ENCODE results near the gene VILL. TPM values are rescaled to one million over a fixed set of nuclear protein-coding genes. Genes with fewer than 3 reads are reported as not detected.

The VILL gene
- total and polyA plus RNA-seq, 10 of the 15 experiments (the other 5 are each of a cell fraction or from before 2014, with no cell fraction given) = 0.15 to 5.4 (median 2.1) TPM; not detected in 1

- no peak for TF ChIP-seq SP1 (IDR thresholded peaks at IDR 0.05; ENCODE audit: low read depth, low read length)
Measured at GRCh38 chr3:37964146-37964545, 26.4 kb upstream of the VILL start (continued).

DNA sequence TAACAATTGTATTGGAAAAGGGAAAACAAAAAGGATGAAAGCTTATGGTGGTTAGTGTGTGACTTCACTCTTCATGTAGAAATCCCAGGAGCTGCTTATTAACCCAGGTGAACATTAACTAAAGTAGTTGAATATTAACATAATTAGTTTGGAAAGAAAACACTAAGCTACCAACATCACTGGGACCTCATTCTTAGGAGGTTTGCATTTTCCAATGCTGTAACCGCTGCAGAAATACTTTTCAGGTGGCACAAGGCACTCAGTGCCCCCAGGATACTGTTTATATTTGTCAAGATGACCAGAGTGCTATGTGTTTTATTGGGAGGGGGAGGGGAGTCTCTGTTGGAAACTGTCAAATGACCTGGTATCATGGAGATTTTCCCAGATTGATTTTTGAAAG, 25.9 kb upstream of the VILL start:
- BruUV-seq (replicated peaks) = no TSS peak
- 0% methylated on average over 1 of the region's 1 CpG for WGBS (ENCODE audit: insufficient coverage, insufficient replicate concordance, low lambda C conversion rate, missing lambda C conversion rate)
- Histone ChIP-seq H3K4me3 (no peak overlapping the region), H3K79me2 (ENCODE audit: control insufficient read depth, insufficient read depth, low read length) (no peaks in the 10 kb centered on the region), H3K36me3 (ENCODE audit: control insufficient read depth in 2 of 2, insufficient read depth in 2 of 2, low read length in 1 of 2) (no peaks in the 10 kb centered on the region), H3K4me2 (ENCODE audit: control insufficient read depth, insufficient read depth) (no peak overlapping the region), H3K27ac (ENCODE audit: control insufficient read depth, insufficient read depth) (no peak overlapping the region), H2AFZ (ENCODE audit: control insufficient read depth, low read depth, low read length) (no peak overlapping the region), H3K27me3 (replicated peaks in 1 of 2; ENCODE audit: control insufficient read depth in 2 of 2, insufficient read depth in 2 of 2, low read length in 1 of 2) (no peaks in the 10 kb centered on the region), H3K9ac (ENCODE audit: control insufficient read depth, insufficient read depth, low read length) (no peak overlapping the region), H4K20me1 (ENCODE audit: control insufficient read depth, insufficient read depth) (no peaks in the 10 kb centered on the region), H3K4me1 (ENCODE audit: control insufficient read depth, insufficient read depth, low read length) (no peaks in the 10 kb centered on the region), H3K9me3 (replicated peaks; ENCODE audit: control insufficient read depth, insufficient read depth, low read length) (no peaks in the 10 kb centered on the region)
- CTCF ChIA-PET = interaction anchor here (1.0 to 5.5 kb wide), 6 partner anchors 9 to 1035 kb away, joined by 3 to 41 read pairs (median 14); no protein-coding TSS in a partner anchor
- in situ Hi-C loops (cut with MboI) (loop anchor here (5.0 kb wide), 1 partner anchor 107 kb away; no protein-coding TSS in a partner anchor), intact Hi-C loops (cut with micrococcal nuclease; ENCODE audit: unreplicated experiment) (no loop called here)
- POLR2A ChIA-PET = interaction anchor here (0.6 kb wide), 1 partner anchor 82 kb away, joined by 3 read pairs; no protein-coding TSS in a partner anchor
- RAD21 ChIA-PET (ENCODE audit: unreplicated experiment) = interaction anchor here (1.0 to 7.4 kb wide), 3 partner anchors 65 to 111 kb away, joined by 3 to 111 read pairs (median 4); no protein-coding TSS in a partner anchor
- no peak for ATAC-seq
- FAIRE-seq = no peak
- DNase-seq (ENCODE audit: low read depth, low spot score) = no peak
- TF ChIP-seq NFXL1 (IDR thresholded peaks at IDR 0.05; ENCODE audit: borderline replicate concordance) (no peak), ELK1 (IDR thresholded peaks at IDR 0.05; ENCODE audit: low read depth, low read length) (no peak), GATAD2B (conservative IDR thresholded peaks at IDR 0.05; ENCODE audit: low read depth) (no peak), FOS (IDR thresholded peaks at IDR 0.05; ENCODE audit: borderline replicate concordance, extremely low read depth, insufficient read length) (no peak), TCF7 (IDR thresholded peaks at IDR 0.05; ENCODE audit: borderline replicate concordance) (no peak), PAX8 (IDR thresholded peaks at IDR 0.05) (no peak), ZNF217 (IDR thresholded peaks at IDR 0.05) (no peak), HDAC6 (IDR thresholded peaks at IDR 0.05; ENCODE audit: unreplicated experiment) (no peak), RUNX3 (IDR thresholded peaks at IDR 0.05; ENCODE audit: low read length) (no peak), POLR2AphosphoS2 (IDR thresholded peaks at IDR 0.05; ENCODE audit: low read depth, low read length) (no peak), HCFC1 (IDR thresholded peaks at IDR 0.05; ENCODE audit: low read length) (no peak)
- TF ChIP-seq, protein P1, sequence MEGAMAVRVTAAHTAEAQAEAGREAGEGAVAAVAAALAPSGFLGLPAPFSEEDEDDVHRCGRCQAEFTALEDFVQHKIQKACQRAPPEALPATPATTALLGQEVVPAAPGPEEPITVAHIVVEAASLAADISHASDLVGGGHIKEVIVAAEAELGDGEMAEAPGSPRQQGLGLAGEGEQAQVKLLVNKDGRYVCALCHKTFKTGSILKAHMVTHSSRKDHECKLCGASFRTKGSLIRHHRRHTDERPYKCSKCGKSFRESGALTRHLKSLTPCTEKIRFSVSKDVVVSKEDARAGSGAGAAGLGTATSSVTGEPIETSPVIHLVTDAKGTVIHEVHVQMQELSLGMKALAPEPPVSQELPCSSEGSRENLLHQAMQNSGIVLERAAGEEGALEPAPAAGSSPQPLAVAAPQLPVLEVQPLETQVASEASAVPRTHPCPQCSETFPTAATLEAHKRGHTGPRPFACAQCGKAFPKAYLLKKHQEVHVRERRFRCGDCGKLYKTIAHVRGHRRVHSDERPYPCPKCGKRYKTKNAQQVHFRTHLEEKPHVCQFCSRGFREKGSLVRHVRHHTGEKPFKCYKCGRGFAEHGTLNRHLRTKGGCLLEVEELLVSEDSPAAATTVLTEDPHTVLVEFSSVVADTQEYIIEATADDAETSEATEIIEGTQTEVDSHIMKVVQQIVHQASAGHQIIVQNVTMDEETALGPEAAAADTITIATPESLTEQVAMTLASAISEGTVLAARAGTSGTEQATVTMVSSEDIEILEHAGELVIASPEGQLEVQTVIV (IDR thresholded peaks at IDR 0.05; ENCODE audit: borderline replicate concordance, partially characterized antibody) = no peak
- SMC1A ChIA-PET (ENCODE audit: uncharacterized antibody, unreplicated experiment) = interaction anchor here (0.8 to 1.3 kb wide), 4 partner anchors 13 to 98 kb away, joined by 3 to 5 read pairs (median 3); no protein-coding TSS in a partner anchor
